NCI-H82 treated with DMSO at 0.1 percent for 48 hours (cell line): ENCODE measurements around the gene TGFBR1.

ENCODE experiments used
- DNase-seq: peaks from one replicate; lab custom pipeline; 2025; ENCODE audit not compliant: unreplicated experiment; lab: John Stamatoyannopoulos, UW

Gene TGFBR1

DNA sequence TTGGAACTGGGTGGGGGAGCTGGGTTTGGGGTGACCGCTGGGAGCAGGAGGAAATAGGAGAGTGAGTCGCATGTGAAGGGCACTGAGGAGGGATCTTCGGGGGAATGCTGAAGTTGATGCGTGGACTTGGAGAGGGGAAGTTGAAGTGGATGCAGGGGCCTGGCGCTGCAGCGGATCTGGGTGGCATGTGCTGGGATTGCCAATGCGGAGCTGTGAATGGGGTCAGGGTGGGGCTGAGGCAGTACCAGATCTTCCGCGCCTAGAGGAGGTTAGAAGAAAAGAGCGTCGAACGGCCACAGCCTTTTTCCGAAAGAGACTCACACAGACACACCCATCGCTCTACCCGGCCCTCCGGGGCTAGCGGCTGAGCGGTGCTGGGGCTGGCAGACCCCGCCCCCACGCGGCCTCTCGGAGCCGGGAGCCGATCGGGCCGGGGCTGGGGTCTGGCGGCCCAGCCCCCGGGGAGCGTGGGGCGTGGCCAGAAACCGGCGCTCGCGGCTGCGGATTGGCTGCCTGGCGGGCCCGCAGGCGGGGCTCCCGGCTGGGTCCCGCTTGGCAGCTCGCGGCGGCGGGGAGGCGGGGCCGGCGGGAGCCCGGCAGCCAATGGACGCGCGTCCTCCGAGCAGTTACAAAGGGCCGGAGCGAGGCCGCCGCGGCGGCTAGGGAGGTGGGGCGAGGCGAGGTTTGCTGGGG lies at the start of gene TGFBR1:
Gene TGFBR1 (plus strand): TSS at position 655 of the 693 bp plus-strand sequence. CDS start 93 bp downstream, outside the sequence.
- DNase-seq = peak; percentile 74

DNA sequence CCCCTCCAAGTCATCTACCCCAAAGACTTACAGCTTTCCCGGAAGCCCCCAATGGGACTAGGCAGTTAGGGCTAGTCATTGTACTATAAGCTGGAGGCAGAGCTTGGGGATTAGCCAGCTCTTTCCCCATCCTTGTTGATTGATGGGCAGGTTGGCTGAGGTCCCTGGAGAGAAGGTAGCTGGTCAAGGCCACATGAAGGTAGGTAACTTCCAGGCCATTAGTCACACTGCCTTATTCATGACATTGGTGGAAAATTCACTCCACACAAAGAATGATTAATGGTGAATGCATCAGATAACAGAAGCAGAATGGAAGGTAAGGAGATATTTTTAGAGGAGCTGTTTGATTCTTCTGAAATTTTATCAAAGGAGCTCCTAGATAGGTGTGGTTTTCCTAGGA lies 49.5 kb upstream of the TGFBR1 start:
- DNase-seq = no peak

DNA sequence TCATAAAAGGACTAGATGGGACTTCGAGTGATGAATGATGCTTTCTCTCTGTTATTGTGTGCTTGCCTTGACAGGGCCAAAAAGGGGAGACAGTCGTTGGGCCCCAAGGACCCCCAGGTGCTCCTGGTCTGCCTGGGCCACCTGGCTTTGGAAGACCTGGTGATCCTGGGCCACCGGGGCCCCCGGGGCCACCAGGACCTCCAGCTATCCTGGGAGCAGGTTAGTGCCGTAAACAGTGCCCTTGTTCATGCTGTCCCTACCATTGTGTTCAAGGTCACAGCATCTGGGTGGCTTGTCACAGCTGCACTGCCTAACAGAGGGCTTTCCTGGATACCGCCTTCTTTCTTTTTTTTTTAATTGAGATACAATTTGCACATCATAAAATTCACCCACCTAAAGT lies 48.7 kb upstream of the TGFBR1 start:
- no peak for DNase-seq

DNA sequence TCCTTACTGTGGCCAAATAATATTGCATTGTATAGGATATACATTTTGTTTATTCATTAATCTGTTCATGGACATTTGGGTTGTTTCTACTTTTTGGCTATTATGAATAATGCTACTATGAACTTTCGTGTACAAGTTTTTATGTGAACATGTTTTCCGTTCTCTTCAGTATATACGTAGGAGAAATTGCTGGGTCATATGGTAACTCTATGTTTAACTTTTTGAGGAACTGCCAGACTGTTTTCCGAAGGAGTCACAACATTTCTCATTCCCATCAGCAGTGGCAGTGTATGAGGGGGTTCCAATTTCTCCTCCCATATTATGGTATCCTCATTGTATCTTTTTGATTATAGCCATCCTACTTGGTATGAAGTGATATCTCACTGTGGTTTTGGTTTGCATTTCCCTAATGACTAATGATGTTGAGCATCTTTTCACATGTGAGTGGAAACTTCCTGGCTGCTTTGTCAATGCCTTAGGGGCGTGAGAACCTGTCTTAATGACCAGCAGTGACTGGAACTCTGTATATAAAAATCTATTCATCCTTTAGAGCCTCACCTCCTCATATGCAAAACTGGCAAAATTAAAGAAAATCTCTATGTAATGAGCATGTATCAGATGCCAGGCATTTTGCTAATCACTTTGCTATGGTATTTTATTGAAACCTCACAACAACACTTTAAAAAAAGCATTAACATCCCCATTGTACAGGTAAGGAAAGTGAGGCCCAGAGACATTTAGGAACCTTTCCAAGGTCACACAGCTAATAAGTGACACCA lies 47.8 kb upstream of the TGFBR1 start:
- no peak for DNase-seq

DNA sequence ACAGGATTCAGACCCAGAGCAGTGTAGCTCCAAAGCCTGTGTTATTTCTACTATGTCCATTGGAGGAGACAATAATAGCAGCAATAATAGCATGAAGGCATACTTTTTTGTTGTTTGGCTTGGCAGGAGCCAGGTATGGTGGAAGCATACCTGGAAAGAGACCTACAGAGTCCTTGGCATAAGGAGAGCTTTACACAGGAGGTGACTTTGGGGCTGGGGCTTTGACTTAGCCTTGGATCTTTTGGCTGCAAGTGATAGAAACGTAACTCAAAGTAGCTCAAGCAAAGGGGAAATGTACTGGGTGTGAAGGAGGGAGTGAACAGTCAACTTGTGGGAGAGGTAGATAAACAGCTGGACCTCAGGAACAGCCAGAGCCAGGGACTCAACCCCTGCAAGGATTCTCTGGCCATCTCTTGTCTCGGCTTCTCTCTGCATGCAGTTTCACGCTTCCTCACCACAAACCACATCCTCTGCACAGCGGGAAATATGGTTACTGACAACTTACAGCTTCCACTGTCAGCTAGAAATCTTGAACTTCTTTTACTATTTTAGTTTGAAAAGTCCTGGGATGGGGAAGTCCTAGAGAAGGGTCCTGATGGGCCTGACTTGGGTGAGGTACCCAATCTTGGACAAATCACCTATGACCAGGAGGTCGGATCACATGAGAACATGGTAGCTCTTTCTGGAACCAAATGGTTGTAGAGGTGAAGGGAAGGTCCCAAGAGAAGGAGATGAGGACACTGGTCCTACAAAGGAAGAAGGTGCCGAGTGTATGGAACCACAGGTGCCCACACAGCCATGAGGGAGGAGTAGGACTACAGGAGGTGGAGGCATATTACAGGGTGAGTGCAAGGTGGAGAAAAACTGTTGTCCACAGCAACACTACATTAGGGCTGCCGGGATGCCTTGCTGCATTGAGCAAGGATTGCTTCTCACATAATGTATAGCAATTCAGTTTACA lies 47.0 kb upstream of the TGFBR1 start:
- DNase-seq = no peak

DNA sequence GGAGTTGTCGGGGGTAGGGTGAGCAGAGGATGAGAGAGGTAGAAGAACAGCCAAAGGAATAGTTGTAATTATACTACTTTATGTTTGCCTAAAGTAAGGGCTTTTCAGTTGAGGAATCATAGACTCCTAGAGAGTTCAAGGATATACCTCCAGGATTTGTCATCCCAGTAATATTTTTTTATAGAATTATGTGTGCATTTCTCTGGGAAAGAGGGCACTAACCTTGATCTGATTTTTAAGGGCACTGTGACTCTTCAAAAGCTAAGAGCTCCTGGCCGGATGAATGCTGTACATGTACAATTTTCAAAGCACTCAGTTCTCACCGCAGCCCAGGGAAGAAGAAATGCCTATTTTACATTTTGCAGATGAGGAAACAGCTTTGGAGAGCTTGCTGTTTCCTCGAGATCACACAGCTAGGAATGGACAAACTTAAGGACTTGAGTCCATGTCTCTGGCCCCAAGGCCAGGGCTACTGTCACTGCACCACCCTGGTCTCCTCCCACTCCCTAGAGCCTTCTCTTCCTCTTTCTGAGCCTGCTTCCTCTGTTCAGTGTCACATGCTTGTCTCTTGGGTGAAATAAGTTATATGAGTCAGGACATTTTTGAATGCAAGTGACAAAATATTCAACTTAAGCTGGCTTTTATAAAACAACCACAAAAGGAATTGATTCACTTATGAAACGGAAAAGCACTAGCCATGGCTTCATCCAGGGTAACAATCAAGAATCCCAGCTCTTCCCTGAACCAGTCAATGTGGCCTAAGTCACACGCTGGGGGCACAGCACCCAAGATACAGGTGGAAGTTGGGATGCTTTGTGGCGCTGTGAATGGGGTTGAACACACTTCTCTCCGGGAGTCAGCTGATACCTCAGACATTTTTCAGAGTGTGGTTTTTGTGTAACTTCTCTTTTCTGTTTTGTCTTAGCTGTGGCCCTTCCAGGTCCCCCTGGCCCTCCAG lies 45.7 kb upstream of the TGFBR1 start:
- DNase-seq = no peak

DNA sequence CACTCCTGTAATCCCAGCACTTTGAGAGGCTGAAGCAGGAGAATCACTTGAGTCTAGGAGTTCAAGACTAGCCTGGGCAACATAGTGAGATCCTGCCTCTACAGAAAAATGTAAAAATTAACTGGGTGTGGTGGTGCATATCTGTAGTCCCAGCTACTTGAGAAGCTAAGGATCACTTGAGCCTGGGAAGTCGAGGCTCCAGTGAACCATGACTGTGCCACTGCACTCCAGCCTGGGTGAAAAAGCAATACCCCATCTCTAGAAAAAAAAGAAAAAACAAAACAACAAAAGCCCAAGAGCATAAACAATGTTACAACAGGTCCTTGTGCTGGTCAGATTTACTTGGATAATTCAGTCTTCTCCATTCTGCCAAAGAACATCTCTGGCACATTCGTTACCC lies 44.3 kb upstream of the TGFBR1 start:
- DNase-seq = no peak

DNA sequence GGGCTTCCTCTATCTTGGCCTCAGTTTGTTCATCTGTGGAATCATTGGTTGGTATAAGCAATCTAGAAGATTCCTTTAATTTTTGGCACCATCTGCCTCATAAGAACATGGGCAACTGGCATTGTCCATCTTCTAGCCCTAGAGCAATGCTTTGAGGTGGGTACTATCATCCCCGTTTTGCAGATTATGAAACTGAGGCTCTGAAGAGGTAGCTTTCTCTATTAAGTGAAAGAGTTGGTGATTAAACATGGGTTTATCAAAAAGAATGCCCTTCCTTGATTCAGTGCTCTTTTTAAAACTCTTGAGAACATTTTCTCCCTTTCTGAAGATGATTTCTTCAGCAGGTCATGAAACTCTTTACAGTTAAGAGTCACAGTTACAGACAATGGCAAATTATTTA lies 42.4 kb upstream of the TGFBR1 start:
- no peak for DNase-seq

DNA sequence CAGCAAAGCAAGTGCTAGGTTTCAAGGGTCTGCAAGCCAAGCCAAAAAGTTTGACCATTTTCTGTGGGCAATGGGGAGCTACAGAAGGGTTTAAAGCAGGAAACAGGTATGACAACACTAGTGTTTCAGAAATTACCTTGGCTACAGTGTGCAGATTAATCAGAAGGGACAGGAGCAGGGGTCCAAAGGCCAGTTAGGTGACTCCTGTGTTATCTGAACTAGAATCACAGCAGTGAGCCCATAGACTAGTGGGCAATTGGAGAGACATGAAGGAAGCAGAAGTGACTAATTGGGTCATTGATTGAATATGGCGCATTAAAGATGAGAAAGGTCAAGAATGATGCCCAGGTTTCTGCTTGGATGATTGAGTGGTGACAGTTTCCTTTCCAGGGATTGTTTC lies 41.4 kb upstream of the TGFBR1 start:
- DNase-seq = no peak

DNA sequence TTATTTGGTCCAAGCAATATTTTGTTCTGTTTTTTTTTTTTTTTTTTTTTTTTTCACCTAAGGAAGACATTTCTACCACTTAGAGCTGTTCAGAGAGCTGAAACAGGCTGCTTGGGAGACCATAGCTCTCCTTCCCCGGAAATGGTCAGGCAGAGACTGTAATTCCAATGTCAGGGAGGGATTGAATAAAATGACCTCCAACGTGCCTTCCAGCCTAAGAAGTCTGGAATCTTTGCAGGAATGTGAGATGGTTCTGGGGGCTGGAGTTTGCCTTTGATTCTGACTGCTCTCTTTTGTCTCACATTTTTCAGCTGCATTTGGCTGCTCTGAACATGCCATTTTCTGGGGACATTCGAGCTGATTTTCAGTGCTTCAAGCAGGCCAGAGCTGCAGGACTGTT lies 38.3 kb upstream of the TGFBR1 start:
- DNase-seq = no peak

DNA sequence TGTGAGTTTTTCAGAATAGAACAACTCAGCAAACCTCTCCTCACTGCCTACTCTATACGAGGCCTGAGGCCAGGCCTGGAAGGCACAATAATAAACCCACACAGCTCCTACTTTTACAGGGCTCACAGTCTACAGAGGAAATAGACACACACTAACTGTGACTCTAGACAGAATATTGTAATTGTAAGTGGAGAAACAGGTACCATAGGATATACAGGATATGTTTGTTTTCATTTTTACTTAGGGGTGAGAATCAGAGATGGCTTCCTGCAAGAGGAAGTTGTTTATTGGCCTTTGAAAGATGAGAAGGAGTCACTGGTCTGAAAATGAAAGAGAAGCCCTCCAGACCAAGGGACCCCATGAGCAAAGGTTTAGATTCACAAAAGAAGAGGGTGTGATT lies 35.8 kb upstream of the TGFBR1 start:
- no peak for DNase-seq

DNA sequence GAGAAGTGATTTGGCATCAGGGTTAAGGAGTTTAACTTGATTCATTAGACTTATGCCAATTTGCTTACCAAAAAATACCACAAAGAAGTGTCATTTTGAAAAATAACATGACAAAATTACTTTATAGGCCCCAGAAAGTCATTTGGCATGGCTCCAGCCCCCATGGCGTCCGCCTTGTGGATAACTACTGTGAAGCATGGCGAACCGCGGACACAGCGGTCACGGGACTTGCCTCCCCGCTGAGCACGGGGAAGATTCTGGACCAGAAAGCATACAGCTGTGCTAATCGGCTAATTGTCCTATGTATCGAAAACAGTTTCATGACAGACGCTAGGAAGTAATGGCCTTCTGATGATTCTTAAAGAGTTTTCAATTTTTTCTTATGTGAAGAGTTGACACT lies 35.4 kb upstream of the TGFBR1 start:
- DNase-seq = no peak

DNA sequence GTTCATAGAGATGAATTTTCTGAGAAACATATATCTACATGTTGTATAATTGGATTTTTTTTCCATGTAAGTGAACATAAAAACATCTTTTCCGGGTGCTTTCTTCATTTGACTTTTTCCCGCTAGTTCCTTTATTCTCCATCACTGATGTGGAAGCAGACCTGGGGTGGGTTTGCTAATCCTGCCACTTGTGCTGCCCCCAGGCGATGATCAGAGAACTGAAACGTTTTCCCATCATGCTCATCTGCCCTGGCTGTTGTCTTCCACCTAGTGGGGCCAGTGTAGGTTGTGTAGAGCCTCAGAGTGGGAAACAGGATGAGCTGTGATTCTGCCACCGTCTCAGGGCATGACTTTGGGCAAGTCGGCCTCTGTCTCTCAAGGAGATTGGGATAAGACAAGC lies 34.2 kb upstream of the TGFBR1 start:
- DNase-seq = no peak

DNA sequence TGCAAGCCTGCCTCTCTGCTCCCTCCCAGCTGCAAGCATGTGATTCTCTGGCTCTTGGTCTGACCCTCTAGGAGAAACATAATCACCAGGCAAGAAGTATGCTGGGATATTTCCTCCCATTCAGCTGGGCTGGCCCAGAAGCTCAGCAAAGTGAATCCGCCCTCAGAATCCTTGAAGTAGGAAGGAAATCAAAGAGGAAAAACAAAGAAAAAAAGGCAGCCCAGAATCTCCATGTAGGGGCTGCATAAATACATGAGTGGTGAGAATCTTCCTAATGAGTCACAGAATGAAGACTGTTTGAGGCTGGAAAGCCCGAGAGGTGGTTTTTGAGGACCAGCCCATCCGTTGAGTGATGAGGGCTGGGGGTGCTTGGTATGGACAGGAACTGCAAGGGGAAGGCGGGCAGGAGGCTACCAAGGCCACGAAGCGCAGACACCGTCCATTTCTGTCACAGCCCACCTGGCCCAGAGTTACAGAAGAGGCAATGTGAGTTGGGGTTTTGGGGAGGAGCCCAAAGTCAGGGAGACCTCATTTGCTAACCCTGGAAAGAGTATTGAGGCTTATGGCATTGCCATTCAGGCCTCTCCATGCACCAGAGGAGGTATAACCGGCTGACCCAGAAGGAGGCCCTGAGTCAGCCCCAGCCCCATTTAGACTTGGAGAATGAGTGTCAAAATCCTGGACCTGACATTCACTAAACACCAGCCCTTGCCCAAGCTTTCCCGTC lies 33.4 kb upstream of the TGFBR1 start:
- DNase-seq = no peak

DNA sequence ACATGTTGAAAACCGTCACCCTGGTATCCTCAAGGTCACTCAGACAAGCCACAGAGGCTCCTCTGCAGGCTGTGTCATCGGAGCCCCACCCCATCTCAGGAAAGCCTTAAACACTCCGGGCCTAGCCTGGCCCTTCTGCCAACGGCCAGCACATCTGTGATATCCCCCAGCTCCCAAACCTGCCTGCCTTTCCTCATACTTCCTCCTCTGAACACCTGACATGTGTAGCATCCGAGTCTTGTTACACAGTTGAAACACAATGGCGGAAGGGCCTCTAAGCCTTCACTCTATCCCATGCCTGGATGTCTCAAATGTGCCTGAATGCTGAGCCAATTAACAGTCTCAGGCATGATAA lies 32.9 kb upstream of the TGFBR1 start:
- no peak for DNase-seq

DNA sequence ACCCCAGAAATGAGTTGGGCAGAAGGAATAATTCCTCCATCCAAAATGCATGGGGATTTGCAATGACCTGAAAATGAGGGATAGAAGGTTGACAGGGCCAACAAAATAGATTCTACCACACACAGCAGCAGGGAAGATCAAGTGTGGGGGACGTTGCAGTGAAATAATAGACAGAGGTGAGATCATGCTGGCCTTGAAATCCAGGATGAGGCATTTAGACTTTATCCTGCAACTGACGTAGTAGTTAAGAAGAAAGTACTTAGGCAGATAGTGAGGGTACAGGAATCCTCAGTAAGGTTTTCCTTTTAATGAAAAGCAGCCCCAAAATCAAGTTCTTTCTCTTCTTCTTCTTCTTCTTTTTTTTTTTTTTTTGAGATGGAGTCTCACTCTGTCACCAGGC lies 31.6 kb upstream of the TGFBR1 start:
- no peak for DNase-seq

DNA sequence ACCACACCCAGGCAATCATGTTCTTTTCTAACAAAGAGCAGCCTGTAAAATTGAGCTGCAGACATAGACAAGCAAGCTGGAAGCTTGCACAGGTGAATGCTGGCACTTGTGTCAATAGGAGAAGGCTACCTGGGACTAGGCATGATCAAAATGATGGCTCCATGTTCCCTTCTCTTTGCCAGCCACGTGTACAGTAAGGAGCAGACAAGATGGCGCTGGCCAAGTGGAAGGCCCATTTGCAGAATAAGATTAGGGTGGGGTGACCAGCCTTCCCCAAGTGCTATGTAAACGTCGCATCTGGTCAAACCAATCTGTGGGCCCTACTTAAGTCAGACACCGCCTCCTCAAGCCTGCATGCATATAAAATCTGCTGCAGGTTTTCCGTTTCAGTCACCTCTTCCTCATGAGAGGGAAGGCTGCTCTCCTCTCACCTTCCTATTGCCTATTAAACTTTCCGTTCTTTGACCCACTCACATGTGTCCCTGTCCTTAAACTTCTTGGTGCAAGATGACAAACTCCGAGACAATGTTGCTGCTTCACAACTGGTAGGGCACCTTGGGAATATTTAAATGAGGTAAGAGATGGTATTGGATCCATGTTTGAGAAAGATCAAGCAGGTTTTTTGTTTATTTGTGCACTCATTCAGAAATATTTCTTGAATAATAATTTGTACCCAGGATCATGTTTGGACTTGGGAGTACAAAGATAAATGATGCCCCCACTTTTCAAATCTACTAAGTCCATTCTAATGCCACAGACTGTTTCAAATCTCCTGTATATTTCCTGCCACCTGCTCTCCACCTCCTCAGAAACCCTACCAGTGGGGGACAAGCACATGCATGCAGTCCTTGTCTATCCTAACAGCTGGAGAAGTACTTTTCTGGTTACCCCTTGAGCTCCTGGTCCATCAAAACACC lies 30.7 kb upstream of the TGFBR1 start:
- DNase-seq = no peak

DNA sequence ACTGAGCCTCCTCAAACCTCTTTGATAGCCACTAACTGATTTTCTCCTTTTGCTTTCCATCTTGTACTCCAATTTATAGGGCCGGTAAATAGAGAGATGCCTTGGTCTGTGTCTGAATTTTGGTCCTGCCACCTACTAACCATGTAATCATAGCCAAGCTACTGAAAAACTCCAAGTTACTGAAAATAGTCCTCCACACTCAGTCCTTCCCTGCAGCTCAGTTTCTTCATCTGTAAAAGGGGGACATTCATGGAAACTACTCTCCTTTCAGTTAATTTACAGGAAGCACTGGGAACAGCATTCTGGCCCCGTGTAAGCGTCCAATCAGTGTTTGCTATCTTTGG lies 30.0 kb upstream of the TGFBR1 start:
- DNase-seq = no peak
